Measurements from ENCODE around the gene MMP14. TPM values are rescaled to one million over a fixed set of nuclear protein-coding genes. Genes with fewer than 3 reads are reported as not detected.
"Not testable (repeated sequence)": the region's sequence is repeated elsewhere in the genome, so short reads cannot be mapped to it uniquely, and the experiment has no call there.

MMP14 gene
- total RNA-seq, 2 experiments from 2014 or later = 1.1 to 1.4 TPM

GRCh38 chr14:22802860-22803686 lies 33.3 kb upstream of the MMP14 start:
- Mint-ChIP-seq H3K9me3 (no peaks in the 10 kb centered on the region), H3K27ac (no peak overlapping the region), H3K36me3 (no peaks in the 10 kb centered on the region), H3K27me3 (peaks cover 28% of the 10 kb centered on the region), H3K4me1 (ENCODE audit: low read depth) (no peaks in the 10 kb centered on the region), H3K4me3 (no peak overlapping the region)
- CTCF ChIA-PET = interaction anchor here (0.6 to 0.9 kb wide), 2 partner anchors 10 to 882 kb away, joined by 3 to 5 read pairs; no protein-coding TSS in a partner anchor
- DNase-seq = no peak
- POLR2A ChIA-PET = no interaction called here
- intact Hi-C loops (cut with micrococcal nuclease) = no loop called here

GRCh38 chr14:22803687-22803974 lies 32.8 kb upstream of the MMP14 start:
- CTCF ChIA-PET = interaction anchor here (0.6 to 0.9 kb wide), 2 partner anchors 10 to 883 kb away, joined by 3 to 5 read pairs; no protein-coding TSS in a partner anchor
- H3K27me3 Mint-ChIP-seq = peaks cover 28% of the 10 kb centered on the region
- intact Hi-C loops (cut with micrococcal nuclease) = no loop called here
- no peaks in the 10 kb centered on the region for H3K36me3 Mint-ChIP-seq
- no peak overlapping the region for H3K27ac Mint-ChIP-seq
- H3K4me3 Mint-ChIP-seq = no peak overlapping the region
- H3K4me1 Mint-ChIP-seq (ENCODE audit: low read depth) = no peaks in the 10 kb centered on the region
- no peaks in the 10 kb centered on the region for H3K9me3 Mint-ChIP-seq
- no peak for DNase-seq
- POLR2A ChIA-PET = no interaction called here

DNA sequence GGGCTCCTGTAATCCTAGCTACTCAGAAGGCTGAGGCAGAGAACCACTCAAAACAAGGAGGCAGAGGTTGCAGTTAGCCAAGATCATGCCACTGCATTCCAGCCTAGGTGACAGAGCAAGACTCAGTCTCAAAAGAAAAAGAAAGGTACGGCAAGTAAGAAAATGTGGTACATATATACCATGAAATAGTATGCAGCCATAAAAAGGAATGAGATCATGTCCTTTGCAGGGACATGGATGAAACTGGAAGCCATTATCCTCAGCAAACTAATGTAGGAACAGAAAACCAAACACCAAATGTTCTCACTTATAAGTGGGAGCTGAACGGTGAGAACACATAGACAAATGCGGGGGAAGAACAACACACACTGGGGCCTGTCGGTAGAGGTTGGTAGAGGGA lies 31.1 kb upstream of the MMP14 start:
- intact Hi-C loops (cut with micrococcal nuclease); H3K27ac Mint-ChIP-seq; H3K9me3 Mint-ChIP-seq; POLR2A ChIA-PET; H3K4me1 Mint-ChIP-seq (ENCODE audit: low read depth); H3K36me3 Mint-ChIP-seq; H3K4me3 Mint-ChIP-seq; DNase-seq: not testable (repeated sequence)
- H3K27me3 Mint-ChIP-seq = peaks cover 17% of the 10 kb centered on the region
- CTCF ChIA-PET = interaction anchor here (0.6 to 1.4 kb wide), 2 partner anchors 18 to 489 kb away, joined by 3 to 5 read pairs; no protein-coding TSS in a partner anchor

- DNase-seq = no peak
- H3K9me3 Mint-ChIP-seq = no peaks in the 10 kb centered on the region
- peaks cover 8% of the 10 kb centered on the region for H3K27me3 Mint-ChIP-seq
- H3K36me3 Mint-ChIP-seq = no peaks in the 10 kb centered on the region
- peaks cover 3% of the 10 kb centered on the region for H3K4me1 Mint-ChIP-seq (ENCODE audit: low read depth)
- no peak overlapping the region for H3K4me3 Mint-ChIP-seq
- POLR2A ChIA-PET = interaction anchor here (0.6 kb wide), 1 partner anchor 86 kb away, joined by 3 read pairs; no protein-coding TSS in a partner anchor
- no peak overlapping the region for H3K27ac Mint-ChIP-seq
- intact Hi-C loops (cut with micrococcal nuclease) = no loop called here
- CTCF ChIA-PET = no interaction called here
Observed at GRCh38 chr14:22807432-22808087, 28.8 kb upstream of the MMP14 start.

GRCh38 chr14:22808388-22809209 lies 27.8 kb upstream of the MMP14 start:
- H3K4me1 Mint-ChIP-seq (ENCODE audit: low read depth) = peaks cover 3% of the 10 kb centered on the region
- H3K27me3 Mint-ChIP-seq = peaks cover 6% of the 10 kb centered on the region
- H3K9me3 Mint-ChIP-seq = no peaks in the 10 kb centered on the region
- no peak overlapping the region for H3K4me3 Mint-ChIP-seq
- no peak for DNase-seq
- CTCF ChIA-PET = interaction anchor here (1.2 to 1.6 kb wide), 2 partner anchors 11 to 238 kb away, joined by 4 read pairs; no protein-coding TSS in a partner anchor
- no peaks in the 10 kb centered on the region for H3K36me3 Mint-ChIP-seq
- POLR2A ChIA-PET = no interaction called here
- no peak overlapping the region for H3K27ac Mint-ChIP-seq
- intact Hi-C loops (cut with micrococcal nuclease) = no loop called here

DNA sequence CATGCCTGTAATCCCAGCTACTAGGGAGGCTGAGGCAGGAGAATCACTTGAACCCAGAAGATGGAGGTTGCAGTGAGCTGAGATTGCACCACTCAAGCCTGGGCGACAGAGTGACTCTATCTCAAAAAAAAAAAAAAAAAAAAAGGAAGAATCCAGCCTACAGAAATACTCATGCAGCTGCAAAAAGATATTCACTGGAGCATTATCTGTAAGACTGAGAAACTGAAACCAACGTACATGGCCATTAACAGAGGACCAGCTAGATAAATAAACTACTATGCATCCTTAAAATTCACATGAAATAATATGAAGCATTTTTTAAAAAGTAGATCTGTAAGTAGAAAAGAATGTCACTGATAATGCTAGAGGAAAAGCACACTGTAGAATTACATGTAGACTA lies 24.7 kb upstream of the MMP14 start:
- intact Hi-C loops (cut with micrococcal nuclease) = no loop called here
- no peak overlapping the region for H3K4me3 Mint-ChIP-seq
- no peaks in the 10 kb centered on the region for H3K27me3 Mint-ChIP-seq
- ChIA-PET POLR2A (no interaction called here), CTCF (interaction anchor here (0.7 to 1.0 kb wide), 3 partner anchors 11 to 589 kb away, joined by 4 to 5 read pairs (median 4); no protein-coding TSS in a partner anchor)
- peaks cover 8% of the 10 kb centered on the region for H3K4me1 Mint-ChIP-seq (ENCODE audit: low read depth)
- no peaks in the 10 kb centered on the region for H3K9me3 Mint-ChIP-seq
- H3K36me3 Mint-ChIP-seq = no peaks in the 10 kb centered on the region
- no peak overlapping the region for H3K27ac Mint-ChIP-seq
- DNase-seq = no peak

DNA sequence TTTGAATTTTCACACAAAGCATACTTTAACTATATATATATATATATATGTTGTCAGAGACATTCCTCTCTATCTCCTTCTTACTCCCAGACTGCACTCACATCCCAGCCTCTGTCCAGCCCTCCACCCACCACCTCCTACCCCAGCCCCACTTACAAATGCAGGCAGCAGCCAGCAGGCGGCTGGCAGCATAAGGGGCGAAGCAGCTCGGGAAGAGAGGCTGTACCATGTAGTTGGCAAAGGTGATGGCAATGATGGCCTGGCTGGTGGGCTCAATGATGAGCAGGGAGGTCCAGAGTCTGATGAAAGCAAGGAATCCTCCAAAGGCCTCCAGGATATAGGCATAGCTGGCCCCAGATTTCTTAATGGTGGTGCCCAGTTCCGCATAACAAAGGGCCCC lies 23.6 kb upstream of the MMP14 start:
- ChIA-PET POLR2A (no interaction called here), CTCF (interaction anchor here (1.4 kb wide), 1 partner anchor 242 kb away, joined by 4 read pairs; no protein-coding TSS in a partner anchor)
- H3K9me3 Mint-ChIP-seq = no peaks in the 10 kb centered on the region
- no peak overlapping the region for H3K4me3 Mint-ChIP-seq
- peaks cover 8% of the 10 kb centered on the region for H3K4me1 Mint-ChIP-seq (ENCODE audit: low read depth)
- H3K27me3 Mint-ChIP-seq = no peaks in the 10 kb centered on the region
- no peaks in the 10 kb centered on the region for H3K36me3 Mint-ChIP-seq
- no peak for DNase-seq
- no peak overlapping the region for H3K27ac Mint-ChIP-seq
- intact Hi-C loops (cut with micrococcal nuclease) = no loop called here

GRCh38 chr14:22813145-22813544 lies 23.2 kb upstream of the MMP14 start:
- Mint-ChIP-seq H3K36me3 (no peaks in the 10 kb centered on the region), H3K4me3 (no peak overlapping the region), H3K4me1 (ENCODE audit: low read depth) (peaks cover 8% of the 10 kb centered on the region), H3K27me3 (no peaks in the 10 kb centered on the region), H3K27ac (no peak overlapping the region), H3K9me3 (no peaks in the 10 kb centered on the region)
- intact Hi-C loops (cut with micrococcal nuclease) = no loop called here
- ChIA-PET CTCF (interaction anchor here (1.4 kb wide), 1 partner anchor 243 kb away, joined by 4 read pairs; no protein-coding TSS in a partner anchor), POLR2A (no interaction called here)
- no peak for DNase-seq

GRCh38 chr14:22814373-22814772 lies 22.0 kb upstream of the MMP14 start:
- Mint-ChIP-seq H3K9me3 (no peaks in the 10 kb centered on the region), H3K27me3 (peaks cover 4% of the 10 kb centered on the region), H3K4me3 (no peak overlapping the region), H3K4me1 (ENCODE audit: low read depth) (peaks cover 14% of the 10 kb centered on the region), H3K27ac (no peak overlapping the region), H3K36me3 (no peaks in the 10 kb centered on the region)
- ChIA-PET POLR2A (no interaction called here), CTCF (interaction anchor here (0.7 to 1.5 kb wide), 3 partner anchors 39 to 244 kb away, joined by 3 to 5 read pairs (median 4); no protein-coding TSS in a partner anchor)
- DNase-seq = no peak
- intact Hi-C loops (cut with micrococcal nuclease) = no loop called here

GRCh38 chr14:22814941-22815713 lies 21.3 kb upstream of the MMP14 start, which contains the start of gene SLC7A7:
TSS of gene SLC7A7 (minus strand) at chr14:22815435. CDS start at chr14:22813398, 2,037 bp downstream.
- Mint-ChIP-seq H3K4me3 (no peak within 1 kb of the TSS), H3K9me3 (no peaks in the 10 kb centered on the region), H3K4me1 (ENCODE audit: low read depth) (peaks cover 17% of the 10 kb centered on the region), H3K27ac (no peak within 1 kb of the TSS), H3K27me3 (peaks cover 4% of the 10 kb centered on the region), H3K36me3 (no peaks in the 10 kb centered on the region)
- no peak for DNase-seq
- intact Hi-C loops (cut with micrococcal nuclease) = no loop called here
- CTCF ChIA-PET = interaction anchor here (0.7 to 1.5 kb wide), 3 partner anchors 38 to 245 kb away, joined by 3 to 5 read pairs (median 4); no protein-coding TSS in a partner anchor
- POLR2A ChIA-PET = no interaction called here

Measured in activated CD4-positive, alpha-beta memory T cell treated with anti-CD3 and anti-CD28 coated beads for 36 hours (primary cell).